HepG2 (cell line): ENCODE measurements around the gene EPHA2. TPM values are rescaled to one million over a fixed set of nuclear protein-coding genes. Genes with fewer than 3 reads are reported as not detected.

Experiments used
- ATF1 ChIP-seq: IDR thresholded peaks from 2 replicates; pipeline ENCODE4 v1.6.1; 2016; ENCODE audit warnings: mild to moderate bottlenecking, control low read depth
- CHD2 ChIP-seq: IDR thresholded peaks from 2 replicates; pipeline ENCODE4 v1.6.1; 2011; ENCODE audit warnings: low read depth, low read length, improper control_type of control experiment
- DNMT3B ChIP-seq: conservative IDR thresholded peaks from 2 replicates; pipeline ENCODE4 v1.6.1; 2016; ENCODE audit warnings: missing biosample characterization, control low read depth
- E2F1 ChIP-seq: sonication (generic); formaldehyde crosslinking; IDR thresholded peaks from 2 replicates; pipeline ENCODE4 v1.5.0; 2020; ENCODE audit warnings: missing genetic modification reagents
- KLF11 ChIP-seq: IDR thresholded peaks from 2 replicates; pipeline ENCODE4 v1.6.1; 2016; ENCODE audit warnings: missing compliant biosample characterization
- MIXL1 ChIP-seq: IDR thresholded peaks from 2 replicates; pipeline ENCODE4 v1.6.1; 2016
- NCOR1 ChIP-seq: fragments of 200-600 bp; sonication (generic); IDR thresholded peaks from 2 replicates; pipeline ENCODE4 v1.7.0; 2017; ENCODE audit warnings: antibody characterized with exemption, low read length, borderline replicate concordance
- SALL1 ChIP-seq: sonication (generic); formaldehyde crosslinking; IDR thresholded peaks from 2 replicates; pipeline ENCODE4 v1.8.0; 2022; ENCODE audit warnings: mild to moderate bottlenecking, missing genetic modification reagents
- SATB2 ChIP-seq: sonication (generic); formaldehyde crosslinking; IDR thresholded peaks from 2 replicates; pipeline ENCODE4 v1.5.0; 2020; ENCODE audit warnings: missing genetic modification reagents
- SETDB1 ChIP-seq: sonication (generic); formaldehyde crosslinking; IDR thresholded peaks from 2 replicates; pipeline ENCODE4 v1.5.1; 2020; ENCODE audit warnings: missing genetic modification reagents, mild to moderate bottlenecking, borderline replicate concordance
- ZNF20 ChIP-seq: sonication (generic); formaldehyde crosslinking; IDR thresholded peaks from 2 replicates; pipeline ENCODE4 v1.4.0; 2020; ENCODE audit warnings: mild to moderate bottlenecking, moderate library complexity, missing genetic modification reagents
- ZNF260 ChIP-seq: sonication (generic); formaldehyde crosslinking; IDR thresholded peaks from 2 replicates; pipeline ENCODE4 v1.4.0; 2020; ENCODE audit warnings: missing genetic modification reagents, low read depth, mild to moderate bottlenecking, borderline replicate concordance
- polyA plus RNA-seq, 8 experiments: library from polyadenylated mRNA; depleted of rRNA in 3 of 8; stranded (reverse) in 7 of 8; unstranded in 1 of 8; fragments of >200 nt; fragmentation: Illumina TruSeq in 4 of 8; extraction: Trizol in 4 of 8; gene quantifications; 2 replicates each; pipeline versions ENCODE4 v1.2.1 to v1.2.3, GENCODE V29; 2011 to 2016; ENCODE audit warnings: low read depth in 4 of 8, missing spikeins in 1 of 8, mixed read lengths in 1 of 8; ENCODE audit not compliant: insufficient read depth in 1 of 8
- total RNA-seq, 5 experiments: library from RNA; depleted of rRNA; stranded (reverse); fragments of >200 nt; fragmentation: Illumina TruSeq; extraction: Trizol; gene quantifications; 2 replicates each; pipeline ENCODE4 v1.2.3, GENCODE V29; 2016; ENCODE audit warnings: low read depth in 1 of 5
- TF ChIP-seq, protein P1 (sequence below): sonication (generic); formaldehyde crosslinking; IDR thresholded peaks from 2 replicates; pipeline ENCODE4 v1.5.0; 2020; ENCODE audit warnings: mild to moderate bottlenecking, missing genetic modification reagents, borderline replicate concordance
- TF ChIP-seq, protein P2 (sequence below): sonication (generic); formaldehyde crosslinking; IDR thresholded peaks from 2 replicates; pipeline ENCODE4 v1.8.1; 2023; ENCODE audit warnings: mild to moderate bottlenecking, missing genetic modification reagents
- TF ChIP-seq, protein P3 (sequence below): sonication (generic); formaldehyde crosslinking; IDR thresholded peaks from 2 replicates; pipeline ENCODE4 v1.5.0; 2020; ENCODE audit warnings: mild to moderate bottlenecking, missing genetic modification reagents

EPHA2 gene
- total and polyA plus RNA-seq, 2 of the 13 experiments (the other 11 are each of a cell fraction or from before 2014, with no cell fraction given) = 33.6 to 53.6 TPM

DNA sequence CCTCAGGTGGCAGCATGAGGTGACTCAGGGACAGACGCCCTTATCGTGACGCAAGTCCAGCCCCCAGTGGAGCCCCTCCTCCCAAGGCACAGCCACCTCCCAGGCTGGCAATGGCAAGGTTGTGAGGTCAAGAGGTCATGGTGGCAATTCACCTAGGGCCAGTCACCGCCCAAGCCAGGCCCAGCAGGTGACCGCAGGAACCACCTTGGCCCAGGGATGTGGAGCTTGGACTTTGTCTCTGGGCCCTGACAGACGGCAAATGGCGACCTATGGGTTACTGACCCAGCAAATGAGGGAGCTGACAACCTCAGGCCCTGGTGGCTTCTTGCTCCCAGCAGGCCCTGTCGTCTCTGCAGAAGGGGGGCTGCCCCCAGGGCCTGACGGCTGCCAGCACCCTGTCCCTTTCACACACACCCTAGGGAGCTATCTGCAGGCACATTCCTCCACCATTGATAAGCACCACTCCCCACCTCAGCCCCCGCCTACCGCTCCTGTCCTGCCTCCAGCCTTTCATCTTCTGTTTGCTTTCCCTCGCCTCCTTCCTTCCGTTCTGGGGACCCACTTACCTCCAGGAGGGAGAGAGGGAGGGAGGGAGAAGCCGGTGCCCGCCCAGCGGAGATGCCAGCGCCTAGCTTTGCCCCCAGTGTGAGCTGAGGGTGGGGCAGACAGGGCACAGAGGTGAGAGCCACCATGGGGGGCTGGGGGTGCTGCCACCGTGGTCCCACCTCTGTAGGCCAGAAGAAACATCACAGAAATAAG lies 12.1 kb downstream of the EPHA2 start (continued):
- TF ChIP-seq, protein P1, sequence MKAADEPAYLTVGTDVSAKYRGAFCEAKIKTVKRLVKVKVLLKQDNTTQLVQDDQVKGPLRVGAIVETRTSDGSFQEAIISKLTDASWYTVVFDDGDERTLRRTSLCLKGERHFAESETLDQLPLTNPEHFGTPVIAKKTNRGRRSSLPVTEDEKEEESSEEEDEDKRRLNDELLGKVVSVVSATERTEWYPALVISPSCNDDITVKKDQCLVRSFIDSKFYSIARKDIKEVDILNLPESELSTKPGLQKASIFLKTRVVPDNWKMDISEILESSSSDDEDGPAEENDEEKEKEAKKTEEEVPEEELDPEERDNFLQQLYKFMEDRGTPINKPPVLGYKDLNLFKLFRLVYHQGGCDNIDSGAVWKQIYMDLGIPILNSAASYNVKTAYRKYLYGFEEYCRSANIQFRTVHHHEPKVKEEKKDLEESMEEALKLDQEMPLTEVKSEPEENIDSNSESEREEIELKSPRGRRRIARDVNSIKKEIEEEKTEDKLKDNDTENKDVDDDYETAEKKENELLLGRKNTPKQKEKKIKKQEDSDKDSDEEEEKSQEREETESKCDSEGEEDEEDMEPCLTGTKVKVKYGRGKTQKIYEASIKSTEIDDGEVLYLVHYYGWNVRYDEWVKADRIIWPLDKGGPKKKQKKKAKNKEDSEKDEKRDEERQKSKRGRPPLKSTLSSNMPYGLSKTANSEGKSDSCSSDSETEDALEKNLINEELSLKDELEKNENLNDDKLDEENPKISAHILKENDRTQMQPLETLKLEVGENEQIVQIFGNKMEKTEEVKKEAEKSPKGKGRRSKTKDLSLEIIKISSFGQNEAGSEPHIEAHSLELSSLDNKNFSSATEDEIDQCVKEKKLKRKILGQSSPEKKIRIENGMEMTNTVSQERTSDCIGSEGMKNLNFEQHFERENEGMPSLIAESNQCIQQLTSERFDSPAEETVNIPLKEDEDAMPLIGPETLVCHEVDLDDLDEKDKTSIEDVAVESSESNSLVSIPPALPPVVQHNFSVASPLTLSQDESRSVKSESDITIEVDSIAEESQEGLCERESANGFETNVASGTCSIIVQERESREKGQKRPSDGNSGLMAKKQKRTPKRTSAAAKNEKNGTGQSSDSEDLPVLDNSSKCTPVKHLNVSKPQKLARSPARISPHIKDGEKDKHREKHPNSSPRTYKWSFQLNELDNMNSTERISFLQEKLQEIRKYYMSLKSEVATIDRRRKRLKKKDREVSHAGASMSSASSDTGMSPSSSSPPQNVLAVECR (CRISPR knock-in tag) = peak; percentile 79; the same call in 1 of the 2 replicates
- TF ChIP-seq E2F1 (CRISPR knock-in tag) = no peak
- TF ChIP-seq, protein P2, sequence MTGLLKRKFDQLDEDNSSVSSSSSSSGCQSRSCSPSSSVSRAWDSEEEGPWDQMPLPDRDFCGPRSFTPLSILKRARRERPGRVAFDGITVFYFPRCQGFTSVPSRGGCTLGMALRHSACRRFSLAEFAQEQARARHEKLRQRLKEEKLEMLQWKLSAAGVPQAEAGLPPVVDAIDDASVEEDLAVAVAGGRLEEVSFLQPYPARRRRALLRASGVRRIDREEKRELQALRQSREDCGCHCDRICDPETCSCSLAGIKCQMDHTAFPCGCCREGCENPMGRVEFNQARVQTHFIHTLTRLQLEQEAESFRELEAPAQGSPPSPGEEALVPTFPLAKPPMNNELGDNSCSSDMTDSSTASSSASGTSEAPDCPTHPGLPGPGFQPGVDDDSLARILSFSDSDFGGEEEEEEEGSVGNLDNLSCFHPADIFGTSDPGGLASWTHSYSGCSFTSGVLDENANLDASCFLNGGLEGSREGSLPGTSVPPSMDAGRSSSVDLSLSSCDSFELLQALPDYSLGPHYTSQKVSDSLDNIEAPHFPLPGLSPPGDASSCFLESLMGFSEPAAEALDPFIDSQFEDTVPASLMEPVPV (CRISPR knock-in tag) = no peak; the same call in 1 of the 2 replicates
- TF ChIP-seq ZNF260 (CRISPR knock-in tag) = no peak
- peak; percentile 69 for TF ChIP-seq NCOR1
- no peak for TF ChIP-seq SATB2 (CRISPR knock-in tag)
- peak; percentile 81 for TF ChIP-seq MIXL1 (CRISPR knock-in tag)
- no peak for TF ChIP-seq SETDB1 (CRISPR knock-in tag)
- TF ChIP-seq ZNF20 (CRISPR knock-in tag) = no peak
- TF ChIP-seq CHD2 = no peak
- peak; percentile 23; the same call in 1 of the 2 replicates for TF ChIP-seq KLF11 (CRISPR knock-in tag)
- no peak for TF ChIP-seq ATF1 (CRISPR knock-in tag)
- peak; percentile 88 for TF ChIP-seq SALL1 (CRISPR knock-in tag)
- TF ChIP-seq, protein P3, sequence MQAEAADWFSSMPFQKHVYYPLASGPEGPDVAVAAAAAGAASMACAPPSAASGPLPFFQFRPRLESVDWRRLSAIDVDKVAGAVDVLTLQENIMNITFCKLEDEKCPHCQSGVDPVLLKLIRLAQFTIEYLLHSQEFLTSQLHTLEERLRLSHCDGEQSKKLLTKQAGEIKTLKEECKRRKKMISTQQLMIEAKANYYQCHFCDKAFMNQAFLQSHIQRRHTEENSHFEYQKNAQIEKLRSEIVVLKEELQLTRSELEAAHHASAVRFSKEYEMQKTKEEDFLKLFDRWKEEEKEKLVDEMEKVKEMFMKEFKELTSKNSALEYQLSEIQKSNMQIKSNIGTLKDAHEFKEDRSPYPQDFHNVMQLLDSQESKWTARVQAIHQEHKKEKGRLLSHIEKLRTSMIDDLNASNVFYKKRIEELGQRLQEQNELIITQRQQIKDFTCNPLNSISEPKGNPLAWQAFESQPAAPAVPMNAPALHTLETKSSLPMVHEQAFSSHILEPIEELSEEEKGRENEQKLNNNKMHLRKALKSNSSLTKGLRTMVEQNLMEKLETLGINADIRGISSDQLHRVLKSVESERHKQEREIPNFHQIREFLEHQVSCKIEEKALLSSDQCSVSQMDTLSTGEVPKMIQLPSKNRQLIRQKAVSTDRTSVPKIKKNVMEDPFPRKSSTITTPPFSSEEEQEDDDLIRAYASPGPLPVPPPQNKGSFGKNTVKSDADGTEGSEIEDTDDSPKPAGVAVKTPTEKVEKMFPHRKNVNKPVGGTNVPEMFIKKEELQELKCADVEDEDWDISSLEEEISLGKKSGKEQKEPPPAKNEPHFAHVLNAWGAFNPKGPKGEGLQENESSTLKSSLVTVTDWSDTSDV (CRISPR knock-in tag) = no peak
- 0 out of 2 replicates have a peak, but pooled peaks have one; percentile 72 for TF ChIP-seq DNMT3B (CRISPR knock-in tag)
